Suppressor macrophage (primary cell): ENCODE results near the gene MYZAP.
A peak's percentile ranks its signal among the peaks of the same experiment; 100 is the strongest.

Source experiments
- DNase-seq, 4 experiments: peaks; one replicate each; pipeline ENCODE4 v3.0.0-alpha.2; 2020 to 2022

The MYZAP gene

DNA sequence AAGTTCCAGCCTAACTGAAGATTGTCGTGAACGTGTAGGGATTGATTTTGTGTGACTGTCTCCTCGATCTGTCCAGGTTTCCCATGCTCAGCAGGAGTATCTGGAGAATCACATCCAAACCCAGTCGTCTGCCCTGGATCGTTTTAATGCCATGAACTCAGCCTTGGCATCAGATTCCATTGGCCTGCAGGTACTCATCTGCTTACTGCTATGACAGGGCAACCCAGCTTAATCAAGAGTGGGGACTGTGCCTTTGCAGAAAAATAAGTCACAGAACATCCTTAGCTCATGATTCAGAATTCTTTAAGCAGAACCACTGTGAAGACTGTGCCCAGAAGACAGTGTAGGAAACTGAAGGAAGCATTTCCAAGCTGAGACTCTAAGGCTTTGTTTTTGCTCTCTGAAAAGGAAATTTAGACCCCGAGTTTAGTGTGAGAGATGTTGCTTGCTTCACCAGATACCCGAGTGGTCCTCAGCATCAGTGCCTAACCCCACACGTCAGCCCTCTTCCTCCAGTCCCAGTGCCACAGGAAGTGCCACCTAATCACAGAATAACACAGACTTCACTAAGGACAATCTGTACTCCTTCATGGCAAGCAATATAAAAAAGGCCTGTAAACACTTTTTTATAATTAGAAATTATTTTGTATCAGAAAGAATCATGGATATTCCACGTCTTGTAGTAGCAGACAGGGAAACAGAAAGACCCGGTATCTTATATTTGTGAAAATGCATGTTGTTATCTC is 34.2 kb downstream of the MYZAP start:
- no peak for DNase-seq

- DNase-seq: no peak
Measured at GRCh38 chr15:57626713-57627440, 35.2 kb downstream of the MYZAP start.

DNA sequence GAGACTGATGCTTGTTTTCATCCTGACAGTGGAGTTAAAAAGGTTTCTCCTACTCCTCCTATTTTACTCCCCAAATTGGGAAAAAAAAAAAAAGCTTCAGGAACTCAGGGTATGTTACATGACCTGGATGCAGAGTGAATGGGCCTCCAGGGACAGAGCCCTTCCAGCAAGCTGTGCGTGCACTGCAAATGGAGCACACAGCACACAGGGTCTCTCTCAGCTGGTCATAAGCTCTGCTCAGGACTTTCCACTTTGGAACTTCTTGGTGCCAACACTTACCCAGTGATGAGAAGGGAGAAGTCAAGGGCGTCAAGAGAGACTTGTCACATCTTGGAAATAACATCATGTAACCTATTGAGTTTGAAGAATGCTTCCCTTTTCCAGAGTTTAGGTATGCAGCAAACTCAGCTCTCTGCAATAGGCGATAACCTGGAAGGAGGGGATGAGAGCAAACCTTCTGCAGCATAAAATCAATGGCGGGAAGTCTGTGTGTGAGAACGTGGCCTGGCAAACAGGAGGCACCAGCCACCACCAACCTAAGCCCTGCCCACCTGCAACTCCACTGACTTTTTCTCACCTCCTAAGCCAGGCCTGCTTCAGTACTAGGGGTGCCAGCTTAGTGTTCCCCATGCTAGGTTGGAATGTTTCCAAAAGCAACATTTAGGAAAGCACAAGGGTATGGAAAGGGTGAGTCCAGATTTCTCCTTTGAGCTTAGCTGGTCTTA is 39.8 kb downstream of the MYZAP start:
- DNase-seq: no peak

- no peak for DNase-seq
Measured at GRCh38 chr15:57634290-57634689, 42.6 kb downstream of the MYZAP start.

- DNase-seq: no peak
Measured at GRCh38 chr15:57635300-57635909, 43.7 kb downstream of the MYZAP start.

- DNase-seq: no peak
Measured at GRCh38 chr15:57637846-57638245, 46.1 kb downstream of the MYZAP start.

- DNase-seq: no peak
Measured at GRCh38 chr15:57639306-57639705, 47.6 kb downstream of the MYZAP start.

- DNase-seq: peak in 3 of 4 experiments; percentile 7 to 17 (median 15)
Measured at GRCh38 chr15:57640930-57641682, 49.4 kb downstream of the MYZAP start.

DNA sequence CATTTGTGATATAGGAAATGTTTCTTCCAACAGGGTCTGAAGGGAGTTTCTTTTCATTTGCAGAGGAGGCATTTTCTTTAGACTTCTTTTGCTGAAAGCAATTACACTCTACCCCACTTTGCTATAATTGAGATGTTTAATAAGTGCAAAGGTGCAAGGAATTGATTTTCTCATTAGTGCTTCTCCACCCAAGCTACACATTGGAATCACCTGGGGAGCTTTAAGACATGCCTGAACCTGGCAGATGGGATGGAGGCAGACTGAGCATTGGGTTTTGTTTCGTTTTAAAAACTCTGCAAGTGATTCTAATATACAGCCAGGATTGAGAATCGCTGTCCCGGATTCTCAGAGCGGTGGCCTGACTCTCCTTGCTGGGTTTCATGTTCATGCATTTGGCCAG is 52.1 kb downstream of the MYZAP start:
- DNase-seq: no peak

GRCh38 chr15:57646087-57646486 is 54.4 kb downstream of the MYZAP start:
- DNase-seq: peak; percentile 41 to 77 (median 56)

DNA sequence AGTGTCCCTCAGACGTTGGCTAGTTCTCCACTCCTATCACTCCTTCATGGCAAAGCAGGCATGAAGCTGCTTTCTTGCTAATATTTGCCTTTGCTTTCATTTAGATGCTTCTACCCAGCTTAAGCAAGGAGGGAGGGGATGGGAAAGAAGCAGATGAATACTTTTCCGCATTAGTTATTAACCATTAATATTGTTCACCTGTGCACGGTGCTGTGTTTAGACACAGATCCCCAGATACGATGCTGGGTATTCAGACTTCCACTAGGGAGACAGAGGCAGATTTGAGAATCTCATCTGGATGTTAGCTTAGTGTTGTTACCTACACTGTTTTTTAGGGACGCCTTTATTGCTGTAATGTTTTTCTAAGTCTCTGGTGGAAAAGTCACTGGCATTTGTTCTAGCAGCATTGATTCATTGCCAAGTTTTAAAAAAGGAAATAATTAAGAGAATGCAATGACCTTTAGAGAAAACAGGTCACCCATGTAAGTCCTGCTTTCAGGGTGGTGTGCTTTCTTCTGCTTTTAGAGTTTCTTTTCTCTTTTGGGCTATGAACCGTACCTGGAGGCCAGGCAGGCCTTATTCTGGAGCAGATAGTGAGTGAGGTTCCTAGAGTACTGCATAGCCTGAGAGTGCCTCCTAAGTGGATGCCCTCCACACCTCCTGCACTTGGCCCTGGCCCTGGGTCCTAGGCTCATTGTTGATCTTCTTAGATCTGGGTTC is 55.5 kb downstream of the MYZAP start:
- no peak for DNase-seq

DNA sequence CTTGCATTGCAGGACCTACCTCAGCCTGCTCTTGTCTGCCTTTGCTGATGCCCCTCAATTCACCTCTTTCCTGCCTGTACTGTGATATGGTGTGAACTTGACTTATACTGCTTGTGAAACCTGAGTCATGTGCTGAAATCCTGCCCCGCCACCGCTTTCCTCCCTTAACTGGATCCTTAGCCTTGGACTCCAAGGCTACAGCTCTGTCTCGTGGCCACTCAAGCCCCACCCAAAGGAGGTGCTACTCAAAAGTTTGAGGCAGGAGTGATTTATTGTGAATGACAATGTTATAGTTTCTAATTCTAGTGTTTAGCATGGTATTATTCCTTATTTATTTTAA is 56.1 kb downstream of the MYZAP start:
- no peak for DNase-seq

- peak in 1 of 4 experiments; percentile 28 for DNase-seq
Measured at GRCh38 chr15:57649138-57649537, 57.4 kb downstream of the MYZAP start.

GRCh38 chr15:57651445-57651844 is 59.7 kb downstream of the MYZAP start:
- DNase-seq: no peak

DNA sequence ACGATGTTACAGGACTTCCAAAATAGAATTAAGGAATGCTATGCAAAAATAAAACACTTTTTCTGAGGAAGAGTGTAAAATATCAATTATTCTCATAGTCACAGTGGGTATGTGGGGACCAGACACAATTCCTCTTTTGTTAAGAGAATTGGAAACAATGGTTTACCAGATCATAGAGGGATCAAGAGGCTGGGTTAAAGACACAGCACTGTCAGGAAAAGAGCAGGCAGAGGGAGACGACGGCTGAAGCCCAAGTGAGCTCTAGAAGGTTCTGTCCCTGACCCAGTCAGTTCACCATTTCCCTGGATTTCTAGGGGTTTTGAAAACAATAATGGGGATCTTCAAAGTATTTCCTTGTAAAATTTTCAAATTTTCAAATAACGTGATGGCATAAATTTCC is 60.8 kb downstream of the MYZAP start:
- no peak for DNase-seq

DNA sequence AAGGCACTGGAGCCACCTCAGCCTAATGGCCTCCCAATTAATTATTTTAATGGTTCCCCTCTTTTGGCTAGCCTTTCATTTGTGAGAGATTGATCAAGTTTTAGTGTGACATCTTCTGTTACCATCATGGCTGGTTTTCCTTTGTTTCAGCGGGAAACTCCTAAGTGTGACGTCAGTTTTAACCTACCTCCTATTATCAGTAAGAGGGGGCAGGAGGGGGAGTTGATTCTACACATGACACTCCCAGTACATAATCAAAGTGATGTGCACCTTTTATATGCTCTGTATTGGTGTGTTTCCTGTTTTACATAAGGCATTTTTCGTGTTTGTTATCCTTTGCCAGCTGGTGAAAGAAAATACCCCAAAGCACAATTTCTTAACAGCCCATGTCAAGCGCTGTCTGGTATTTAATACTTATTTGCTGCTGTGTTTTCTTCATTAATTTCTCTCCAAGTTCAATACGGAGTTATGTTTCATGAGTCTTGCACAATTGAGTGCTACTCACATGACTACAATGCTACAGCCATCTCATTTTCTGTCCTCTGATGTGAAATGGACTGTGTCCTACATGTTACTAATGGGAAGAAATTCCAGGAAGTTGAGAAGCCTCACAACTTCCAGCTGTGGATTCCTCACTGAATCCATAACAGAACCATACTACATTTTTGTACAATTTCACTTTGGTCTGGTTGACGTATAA is 62.6 kb downstream of the MYZAP start:
- DNase-seq: no peak

- DNase-seq: no peak
Measured at GRCh38 chr15:57655053-57655452, 63.3 kb downstream of the MYZAP start.

- DNase-seq: no peak
Measured at GRCh38 chr15:57655809-57656208, 64.1 kb downstream of the MYZAP start.

- no peak for DNase-seq
Measured at GRCh38 chr15:57656434-57656833, 64.7 kb downstream of the MYZAP start.

- no peak for DNase-seq
Measured at GRCh38 chr15:57657619-57658018, 65.9 kb downstream of the MYZAP start.

DNA sequence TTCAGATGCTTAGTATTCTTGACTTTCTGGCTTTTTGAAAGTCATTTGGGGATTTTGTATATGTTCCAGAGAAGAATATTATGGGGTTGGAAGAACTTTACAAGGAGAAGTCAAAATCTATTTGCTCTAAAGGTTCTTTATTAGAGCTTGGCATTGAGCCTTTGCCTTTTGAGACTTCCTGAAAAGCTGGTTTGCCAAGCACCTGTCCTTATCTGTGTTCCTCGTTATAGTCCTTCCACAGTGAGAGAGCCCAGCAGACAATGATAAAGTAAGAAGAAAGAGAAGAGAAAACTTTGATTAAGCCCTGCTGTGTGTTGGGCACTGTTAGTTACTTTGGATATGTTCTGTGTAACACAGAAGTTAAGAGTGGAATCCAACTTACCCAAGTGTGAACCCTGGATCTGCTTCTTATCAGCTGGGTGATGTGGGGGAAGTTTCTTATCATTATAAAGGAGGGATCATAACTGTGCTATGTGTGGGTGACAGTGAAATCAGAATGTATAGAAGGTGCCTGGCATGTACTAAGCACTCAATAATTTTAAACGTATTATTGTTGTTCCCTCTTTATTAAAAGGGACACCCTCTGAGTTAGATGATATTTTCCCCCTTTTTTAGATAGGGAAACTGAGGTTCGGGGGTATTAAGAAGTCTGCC is 70.5 kb downstream of the MYZAP start:
- no peak for DNase-seq
